ENCODE measurements around the gene MDM4.

DNA sequence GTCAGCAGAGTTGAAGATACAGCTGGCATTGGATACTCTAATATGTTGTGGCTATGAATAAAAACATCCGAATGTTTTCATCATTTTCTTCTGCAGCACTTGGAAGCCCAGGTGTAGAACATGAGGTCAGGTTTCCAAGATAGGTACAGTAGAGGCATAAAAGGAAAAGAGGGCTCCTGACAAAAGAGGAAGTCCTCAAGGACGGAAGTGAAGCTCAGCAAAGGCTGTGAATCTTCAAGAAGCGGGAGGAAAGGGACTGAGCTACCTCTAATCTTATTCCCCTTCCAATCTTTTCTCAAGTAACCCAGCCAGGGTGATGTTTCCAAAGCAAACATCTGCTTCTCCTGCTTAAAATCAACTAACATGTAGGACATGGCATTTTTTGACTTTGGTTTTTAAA lies 17.2 kb upstream of the MDM4 start:
- TF ChIP-seq POLR2A (IDR thresholded peaks at IDR 0.05) (no peak), POLR2AphosphoS5 (IDR thresholded peaks at IDR 0.05) (no peak)
- TF ChIP-seq, protein P1, sequence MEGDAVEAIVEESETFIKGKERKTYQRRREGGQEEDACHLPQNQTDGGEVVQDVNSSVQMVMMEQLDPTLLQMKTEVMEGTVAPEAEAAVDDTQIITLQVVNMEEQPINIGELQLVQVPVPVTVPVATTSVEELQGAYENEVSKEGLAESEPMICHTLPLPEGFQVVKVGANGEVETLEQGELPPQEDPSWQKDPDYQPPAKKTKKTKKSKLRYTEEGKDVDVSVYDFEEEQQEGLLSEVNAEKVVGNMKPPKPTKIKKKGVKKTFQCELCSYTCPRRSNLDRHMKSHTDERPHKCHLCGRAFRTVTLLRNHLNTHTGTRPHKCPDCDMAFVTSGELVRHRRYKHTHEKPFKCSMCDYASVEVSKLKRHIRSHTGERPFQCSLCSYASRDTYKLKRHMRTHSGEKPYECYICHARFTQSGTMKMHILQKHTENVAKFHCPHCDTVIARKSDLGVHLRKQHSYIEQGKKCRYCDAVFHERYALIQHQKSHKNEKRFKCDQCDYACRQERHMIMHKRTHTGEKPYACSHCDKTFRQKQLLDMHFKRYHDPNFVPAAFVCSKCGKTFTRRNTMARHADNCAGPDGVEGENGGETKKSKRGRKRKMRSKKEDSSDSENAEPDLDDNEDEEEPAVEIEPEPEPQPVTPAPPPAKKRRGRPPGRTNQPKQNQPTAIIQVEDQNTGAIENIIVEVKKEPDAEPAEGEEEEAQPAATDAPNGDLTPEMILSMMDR (IDR thresholded peaks at IDR 0.05) = no peak

Measured in upper lobe of left lung (tissue), 4 donors.